RWPE2 (cell line): ENCODE results near the gene RBL1.
"Not testable (repeated sequence)": the region's sequence is repeated elsewhere in the genome, so short reads cannot be mapped to it uniquely, and the experiment has no call there.

Experiments
- ATAC-seq: fragments of 200-7000 bp; cut with Tn5 transposase; 3 replicates; pipeline ENCODE4 v1.9.1; 2021; ENCODE audit warnings: low read depth
- DNase-seq: peaks from one replicate; pipeline ENCODE4 v3.0.0-alpha.2; 2020; ENCODE audit warnings: low spot score
- H3K27ac ChIP-seq: fragments of 450-650 bp; 2 replicates; pipeline ENCODE4 v1.5.1; 2017; ENCODE audit warnings: mild to moderate bottlenecking; ENCODE audit not compliant: poor library complexity, severe bottlenecking
- H3K27me3 ChIP-seq: fragments of 250-450 bp; sonication (Bioruptor Pico); 2 replicates; pipeline ENCODE4 v1.5.1; 2021; ENCODE audit warnings: mild to moderate bottlenecking, moderate library complexity; ENCODE audit not compliant: insufficient read depth, poor library complexity, severe bottlenecking
- H3K36me3 ChIP-seq: fragments of 250-450 bp; sonication (Bioruptor Pico); 2 replicates; pipeline ENCODE4 v1.5.1; 2020; ENCODE audit warnings: low read depth, mild to moderate bottlenecking, moderate library complexity
- H3K4me1 ChIP-seq: fragments of 250-450 bp; sonication (Bioruptor Pico); 2 replicates; pipeline ENCODE4 v1.5.1; 2021; ENCODE audit warnings: mild to moderate bottlenecking, moderate library complexity; ENCODE audit not compliant: insufficient read depth, poor library complexity, severe bottlenecking
- H3K4me3 ChIP-seq: fragments of 250-450 bp; sonication (Bioruptor Pico); 2 replicates; pipeline ENCODE4 v1.5.1; 2021; ENCODE audit warnings: mild to moderate bottlenecking, moderate library complexity; ENCODE audit not compliant: severe bottlenecking
- H3K9me3 ChIP-seq: fragments of 250-450 bp; sonication (Bioruptor Pico); 2 replicates; pipeline ENCODE4 v1.5.1; 2021; ENCODE audit warnings: mild to moderate bottlenecking, moderate library complexity; ENCODE audit not compliant: severe bottlenecking
- CTCF ChIP-seq: fragments of 450-650 bp; IDR thresholded peaks from one replicate; pipeline ENCODE4 v1.5.1; 2017; ENCODE audit warnings: mild to moderate bottlenecking, moderate library complexity; ENCODE audit not compliant: poor library complexity, severe bottlenecking

Gene RBL1

GRCh38 chr20:37042986-37043972 is 52.5 kb downstream of the RBL1 start:
- ATAC-seq (no peak), DNase-seq (no peak)
- no peaks in the 10 kb centered on the region for H3K9me3 ChIP-seq
- TF ChIP-seq CTCF, result no peak
- no peaks in the 10 kb centered on the region for H3K27me3 ChIP-seq
- H3K4me1 ChIP-seq, result no peaks in the 10 kb centered on the region
- H3K4me3 ChIP-seq, result no peak overlapping the region
- peaks cover 94% of the 10 kb centered on the region for H3K36me3 ChIP-seq
- H3K27ac ChIP-seq, result no peak overlapping the region

- not testable (repeated sequence) for H3K27me3 ChIP-seq, ATAC-seq, H3K4me3 ChIP-seq, H3K9me3 ChIP-seq, DNase-seq, H3K27ac ChIP-seq, H3K4me1 ChIP-seq
- H3K36me3 ChIP-seq, result peaks cover 82% of the 10 kb centered on the region
These were observed 56.4 kb downstream of the RBL1 start for GRCh38 chr20:37039366-37039765.

GRCh38 chr20:37032077-37032476 is 63.7 kb downstream of the RBL1 start:
- H3K4me3 ChIP-seq, result no peak overlapping the region
- no peaks in the 10 kb centered on the region for H3K9me3 ChIP-seq
- DNase-seq, result no peak
- TF ChIP-seq CTCF, result no peak
- H3K27ac ChIP-seq, result no peak overlapping the region
- ATAC-seq, result no peak
- H3K36me3 ChIP-seq, result peaks cover 88% of the 10 kb centered on the region
- H3K4me1 ChIP-seq, result no peaks in the 10 kb centered on the region
- H3K27me3 ChIP-seq, result no peaks in the 10 kb centered on the region

- Histone ChIP-seq H3K27me3 (no peaks in the 10 kb centered on the region), H3K4me3 (no peak overlapping the region), H3K9me3 (no peaks in the 10 kb centered on the region), H3K27ac (no peak overlapping the region), H3K4me1 (no peaks in the 10 kb centered on the region), H3K36me3 (peaks cover 84% of the 10 kb centered on the region)
- no peak for DNase-seq
- no peak for TF ChIP-seq CTCF
- no peak for ATAC-seq
These were observed 75.2 kb downstream of the RBL1 start for GRCh38 chr20:37020636-37021035.

GRCh38 chr20:37012631-37013030 is 83.2 kb downstream of the RBL1 start:
- not testable (repeated sequence) for H3K9me3 ChIP-seq, DNase-seq, H3K27me3 ChIP-seq, H3K27ac ChIP-seq, H3K4me1 ChIP-seq, H3K4me3 ChIP-seq, ATAC-seq
- peaks cover 49% of the 10 kb centered on the region for H3K36me3 ChIP-seq

GRCh38 chr20:37011858-37012257 is 83.9 kb downstream of the RBL1 start:
- not testable (repeated sequence) for DNase-seq, H3K4me1 ChIP-seq, H3K9me3 ChIP-seq, ATAC-seq, H3K4me3 ChIP-seq, H3K27ac ChIP-seq, H3K27me3 ChIP-seq
- H3K36me3 ChIP-seq, result peaks cover 49% of the 10 kb centered on the region
